HG03064 (cell line): ENCODE results near the gene MTPN.

Experiments
- ATAC-seq: cut with Tn5 transposase; IDR thresholded peaks from one replicate; pipeline ENCODE4 v1.9.1; 2021; ENCODE audit warnings: low read depth; ENCODE audit not compliant: unreplicated experiment

Gene MTPN

DNA sequence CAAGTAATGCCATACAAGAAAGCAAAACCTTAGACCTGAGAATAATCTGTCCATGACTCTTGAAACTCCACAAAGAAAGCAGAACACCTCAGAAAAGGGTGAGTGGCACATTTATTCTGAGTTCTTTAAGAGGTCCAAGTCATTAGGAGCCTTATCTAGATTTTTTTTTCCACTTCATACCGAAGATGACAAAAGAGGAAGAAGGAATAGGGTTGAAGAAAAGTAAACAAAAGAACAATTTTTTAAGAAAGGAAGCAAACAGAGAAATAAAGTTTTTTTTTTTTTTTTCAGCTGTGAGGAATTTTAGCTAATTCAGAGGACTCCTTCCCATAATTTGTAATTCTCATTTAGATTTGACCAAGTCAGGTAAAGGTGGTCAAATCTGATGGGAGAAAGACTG is 13.1 kb upstream of the MTPN start:
- no peak for ATAC-seq

DNA sequence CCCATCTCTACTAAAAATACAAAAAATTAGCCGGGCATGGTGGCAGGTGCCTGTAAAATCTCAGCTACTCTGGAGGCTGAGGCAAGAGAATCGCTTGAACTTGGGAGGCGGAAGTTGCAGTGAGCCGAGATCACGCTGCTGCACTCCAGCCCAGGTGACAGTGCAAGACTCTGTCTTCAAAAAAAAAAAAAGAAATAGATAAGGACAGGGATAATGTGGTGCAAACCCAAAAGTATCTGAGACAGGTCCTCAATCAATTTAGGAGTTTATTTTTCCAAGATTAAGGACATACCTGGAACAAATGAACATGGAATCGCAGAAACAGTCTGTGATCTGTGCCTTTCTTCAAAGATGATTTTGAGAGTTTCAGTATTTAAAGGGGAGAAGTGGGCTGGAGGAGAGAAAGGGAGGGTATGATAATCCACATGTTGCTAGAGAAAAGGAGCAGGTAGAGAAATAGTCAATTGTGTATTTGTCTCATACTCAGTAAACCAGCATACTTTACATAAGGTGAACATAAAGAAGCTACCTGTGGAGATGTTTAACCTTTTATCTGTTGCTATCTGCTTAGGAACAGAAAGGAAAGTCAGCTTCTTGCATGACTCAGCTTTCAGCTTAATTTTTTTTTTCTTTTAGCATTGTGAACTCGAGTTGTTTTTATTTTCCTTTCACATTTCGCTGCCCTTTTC is 4.9 kb upstream of the MTPN start:
- no peak for ATAC-seq

DNA sequence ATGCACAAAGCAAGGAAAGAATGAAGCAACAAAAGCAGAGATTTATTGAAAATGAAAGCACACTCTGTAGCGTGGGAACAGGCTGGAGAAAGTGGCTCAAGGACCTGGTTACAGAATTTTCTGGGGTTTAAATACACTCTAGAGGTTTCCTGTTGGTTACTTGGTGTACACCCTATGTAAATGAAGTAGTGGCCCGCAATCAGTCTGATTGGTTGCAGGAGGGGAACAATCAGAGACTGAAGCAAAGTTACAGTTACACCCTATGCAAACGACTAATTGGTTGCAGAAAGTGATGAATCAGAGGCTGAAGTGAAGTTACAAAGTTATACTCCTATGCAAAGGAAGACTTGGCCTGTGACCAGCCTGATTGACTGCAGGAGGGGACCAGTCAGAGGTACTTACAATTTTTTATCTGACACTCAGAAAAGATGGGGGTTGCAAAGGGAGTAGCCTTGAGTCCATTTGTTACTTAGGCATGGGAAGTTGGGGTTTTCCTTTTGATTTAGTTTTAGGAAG is 3.6 kb upstream of the MTPN start:
- ATAC-seq, result peak; percentile 58

DNA sequence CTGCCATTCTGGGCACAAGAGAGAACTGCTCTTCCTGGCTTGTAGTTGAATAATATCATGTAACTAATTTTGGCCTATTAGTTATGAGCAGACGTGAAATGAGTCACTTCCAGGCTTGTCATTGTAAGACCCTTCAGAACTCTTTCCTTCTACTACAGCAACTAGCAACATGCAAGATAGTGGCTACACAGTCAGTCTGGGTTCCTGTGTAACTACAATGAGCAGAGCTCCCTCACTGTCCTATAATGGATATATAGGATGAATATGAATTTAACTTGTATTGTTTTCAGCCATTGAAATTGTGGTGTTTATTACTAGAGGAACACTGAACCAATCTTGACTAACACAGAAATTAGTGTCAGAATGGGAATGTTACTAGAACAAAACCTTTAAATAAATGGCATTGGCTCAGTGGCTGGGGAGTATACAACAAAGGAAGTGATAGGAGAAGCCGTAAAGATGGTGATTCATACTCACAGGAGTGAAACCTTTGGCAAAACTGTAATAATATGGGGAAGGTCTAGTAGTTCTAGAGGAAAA is 2.9 kb upstream of the MTPN start:
- ATAC-seq, result no peak

DNA sequence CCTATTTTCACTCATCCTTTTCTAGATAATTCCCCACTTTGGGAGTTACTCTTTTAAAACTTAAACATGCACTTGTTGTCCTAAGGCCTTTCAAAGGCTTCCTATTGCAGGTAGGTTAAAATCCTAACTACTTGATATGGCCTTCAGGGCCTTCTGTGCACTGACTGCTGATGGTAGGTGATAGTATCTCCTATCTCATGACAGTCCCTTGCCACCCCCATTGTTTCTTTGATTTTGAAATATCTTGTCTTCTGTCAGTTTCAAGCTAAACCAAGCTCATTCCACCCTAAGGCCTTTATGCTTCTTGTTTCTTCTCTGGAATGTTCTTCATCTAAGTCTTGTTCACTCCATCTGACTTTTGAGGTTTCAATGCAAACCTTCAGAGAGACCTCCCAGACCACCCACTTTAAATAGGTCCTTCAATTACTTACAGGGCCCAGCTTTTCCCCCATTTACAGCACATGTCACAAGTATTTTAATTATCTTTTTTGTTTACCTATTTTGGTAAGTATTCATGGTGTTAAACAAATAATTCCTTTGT is 2.4 kb upstream of the MTPN start:
- no peak for ATAC-seq

DNA sequence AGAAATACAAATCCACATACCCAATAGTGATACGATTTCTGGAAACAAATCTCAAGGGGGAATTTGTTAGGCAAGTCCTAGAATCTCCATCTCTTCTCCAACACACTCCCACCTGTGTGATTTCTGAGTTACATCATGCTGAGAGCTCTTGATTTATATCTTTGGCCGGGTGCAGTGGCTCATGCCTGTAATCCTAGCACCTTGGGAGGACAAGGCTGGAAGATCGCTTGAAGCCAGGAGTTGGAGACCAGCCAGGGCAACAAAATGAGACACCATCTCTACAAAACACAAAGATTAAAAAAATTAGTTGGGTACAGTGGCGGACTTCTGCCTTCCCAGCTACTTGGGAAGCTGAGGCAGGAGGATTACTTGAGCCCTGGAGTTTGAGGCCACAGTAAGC is 1.5 kb upstream of the MTPN start:
- ATAC-seq, result no peak

DNA sequence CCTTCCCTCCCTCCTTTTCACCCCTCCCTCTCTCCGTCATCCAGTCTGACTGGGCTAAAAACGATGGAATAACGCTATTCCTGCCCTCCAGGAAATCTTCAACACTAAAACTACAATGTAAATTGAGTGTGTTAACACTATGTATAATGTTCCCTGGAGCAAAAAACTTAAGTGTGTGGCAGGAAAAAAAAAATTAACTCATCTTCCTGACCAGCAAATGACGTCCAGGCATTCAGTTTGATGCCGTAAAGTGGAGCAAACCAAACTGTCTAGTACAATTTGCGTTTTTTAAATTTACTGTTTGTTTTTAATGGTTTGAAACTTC is 545 bp upstream of the MTPN start:
- ATAC-seq, result no peak

DNA sequence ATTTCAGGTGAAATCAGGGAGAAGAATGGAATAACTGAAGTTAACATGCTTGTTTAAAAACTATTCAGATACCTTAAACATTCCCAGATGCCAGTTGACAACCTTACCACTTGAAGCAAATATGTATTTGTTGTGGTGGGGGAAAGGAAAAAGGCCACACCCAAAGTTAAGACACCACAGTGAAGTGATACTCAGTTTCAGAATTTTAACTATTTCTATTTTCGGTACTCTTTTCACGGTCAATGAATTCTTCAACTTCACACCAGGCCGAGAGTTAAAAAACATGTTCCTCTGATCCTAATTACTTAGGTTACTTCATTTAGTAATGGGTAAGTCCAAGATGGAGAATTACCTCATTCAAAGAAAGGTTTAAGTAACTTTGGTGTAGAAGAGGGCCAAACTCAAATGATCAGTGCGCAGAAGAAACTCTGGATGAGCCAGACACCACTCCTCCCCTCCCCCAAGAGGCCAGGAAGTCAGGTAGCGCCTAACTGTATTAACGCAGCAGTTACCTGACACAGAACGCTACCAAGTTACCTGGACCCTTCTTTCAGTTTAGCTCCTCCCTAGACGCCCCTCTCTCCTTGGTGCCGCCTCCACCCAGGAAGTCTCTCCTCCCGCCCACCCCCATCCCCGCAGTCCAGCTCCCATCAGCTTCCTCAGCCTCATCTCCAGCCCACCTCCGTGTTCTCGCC is 700 bp downstream of the MTPN start:
- ATAC-seq, result peak; percentile 28

DNA sequence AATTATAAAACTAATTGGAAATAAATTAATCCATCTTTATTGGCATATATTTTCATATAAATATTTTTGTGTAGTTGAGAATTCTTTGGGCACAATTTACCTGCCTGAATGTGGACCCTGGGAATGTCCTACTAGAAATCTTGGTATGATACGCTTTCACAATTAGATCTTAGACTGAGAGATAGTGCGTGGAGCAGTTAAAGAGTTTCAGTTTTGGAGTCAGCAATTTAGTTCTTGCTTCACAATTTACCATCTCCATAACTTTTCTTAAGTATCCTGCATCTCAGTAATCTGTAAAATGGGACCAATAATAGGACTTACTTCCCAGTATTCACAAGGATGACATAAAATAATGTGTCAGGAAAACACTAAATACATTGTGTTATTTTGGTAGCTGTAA is 2.0 kb downstream of the MTPN start:
- no peak for ATAC-seq

DNA sequence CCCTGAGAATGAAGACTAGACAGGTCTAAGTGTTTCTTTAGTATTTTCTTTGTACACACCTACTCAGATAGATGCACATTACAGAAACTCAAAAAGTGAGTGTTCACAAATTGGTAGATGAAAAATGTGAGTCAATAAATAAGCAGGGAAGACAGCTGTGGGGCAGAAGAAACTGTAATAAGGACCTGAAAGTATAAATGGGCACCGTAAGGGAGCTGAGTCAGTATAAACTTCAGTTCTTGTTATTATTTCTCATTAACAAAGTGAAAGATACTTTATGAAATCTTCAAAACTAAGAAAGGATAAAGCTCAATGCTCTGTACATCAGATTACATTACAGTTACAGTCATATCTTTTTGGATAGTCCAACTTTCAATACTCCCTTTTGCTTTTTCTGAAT is 2.5 kb downstream of the MTPN start:
- no peak for ATAC-seq

DNA sequence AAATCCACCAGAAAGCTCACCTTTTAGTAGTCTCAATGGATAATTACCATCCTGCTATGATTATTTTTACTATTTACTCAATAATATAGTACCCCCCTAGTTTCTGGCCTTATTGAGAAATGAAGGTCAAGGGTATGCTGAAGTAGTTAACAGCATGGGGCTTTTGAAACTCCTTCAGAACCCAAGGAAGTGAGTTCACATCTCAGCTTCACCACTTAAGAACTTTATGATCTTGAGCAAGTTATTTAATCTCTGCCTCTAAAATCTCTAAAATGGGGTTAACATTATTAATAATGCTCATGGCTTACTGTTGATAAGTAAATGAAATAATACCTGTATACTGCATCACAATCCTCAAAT is 5.8 kb downstream of the MTPN start:
- ATAC-seq, result no peak

DNA sequence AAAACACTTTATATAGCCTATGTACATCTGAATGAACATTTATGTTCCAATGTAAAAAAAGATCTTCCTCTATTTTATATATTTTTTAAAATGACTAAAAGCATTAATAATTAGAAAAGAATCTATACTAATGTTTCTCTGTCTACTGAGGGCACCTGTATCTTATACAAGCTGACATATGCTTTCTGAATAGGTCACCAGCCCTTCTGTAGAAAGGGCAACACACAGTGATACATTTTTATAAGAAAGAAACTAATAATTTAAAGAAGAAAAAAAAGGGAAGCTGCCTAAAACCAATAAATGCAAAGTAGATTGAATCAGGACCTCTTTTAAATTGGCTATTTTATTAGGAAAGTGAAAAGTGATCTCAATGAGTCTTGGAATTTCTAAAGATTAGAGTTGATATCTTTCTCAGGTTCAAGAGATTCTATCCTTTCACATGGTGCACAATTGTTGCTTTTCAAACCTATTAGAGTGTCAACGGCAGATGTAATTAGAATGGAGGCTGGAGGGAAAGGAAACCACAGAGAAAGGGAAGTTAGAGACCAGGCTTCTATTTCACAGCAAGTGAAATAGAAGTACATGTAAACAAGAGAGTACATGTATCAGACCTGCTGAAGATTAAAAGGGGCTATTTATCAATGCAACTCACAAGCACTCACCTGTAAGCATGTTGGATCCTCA is 6.3 kb downstream of the MTPN start:
- ATAC-seq, result peak; percentile 72

DNA sequence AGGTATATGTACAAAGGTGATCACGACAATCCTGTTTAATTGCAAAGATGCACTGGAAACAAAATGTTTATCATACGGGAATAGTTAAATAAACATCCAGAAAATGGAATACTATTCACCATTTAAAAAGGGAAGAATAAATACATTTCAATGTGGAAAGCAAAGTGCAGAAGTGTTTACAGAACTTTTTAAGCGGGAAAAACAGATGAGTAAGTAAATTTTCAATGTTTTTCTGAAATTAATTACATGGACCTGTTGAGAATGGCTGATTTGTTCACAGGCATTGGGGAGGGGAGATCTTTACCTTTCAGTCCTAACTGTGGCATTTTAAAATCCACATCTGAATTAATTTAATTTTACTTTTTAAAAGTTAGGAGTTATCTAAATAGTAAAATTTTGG is 7.1 kb downstream of the MTPN start:
- ATAC-seq, result no peak

DNA sequence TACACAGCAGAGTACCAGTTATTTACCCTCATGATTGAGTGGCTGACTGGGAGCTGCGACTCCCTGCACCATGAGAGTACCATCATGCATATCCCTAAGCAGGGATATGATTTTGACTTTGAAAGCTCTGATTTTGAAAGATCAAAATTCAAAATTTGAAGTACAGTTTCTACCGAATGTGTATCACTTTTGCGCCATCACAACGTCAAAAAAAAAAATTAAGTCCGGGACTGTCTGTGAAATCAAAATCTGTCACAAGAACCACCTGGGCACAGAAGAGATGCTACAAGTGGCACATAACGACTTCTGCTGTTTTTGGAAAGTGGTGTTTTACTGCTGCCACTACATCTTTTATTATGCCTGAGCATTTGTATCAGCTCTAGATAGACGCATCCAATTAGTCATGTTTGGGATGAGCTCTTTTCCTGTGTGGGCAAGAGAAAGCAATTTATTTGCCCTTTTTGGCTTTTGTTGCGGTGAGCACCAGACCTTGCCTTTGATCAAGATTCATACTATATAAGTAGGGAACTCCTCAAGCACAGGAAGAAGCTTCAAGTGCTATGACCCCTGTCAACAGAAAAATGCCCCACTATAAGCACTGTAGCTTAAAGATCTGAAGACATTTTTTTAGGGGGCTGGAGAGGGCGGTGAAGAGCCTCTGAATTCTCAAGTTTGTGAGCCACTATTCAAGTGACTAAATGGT is 10.7 kb downstream of the MTPN start:
- no peak for ATAC-seq

DNA sequence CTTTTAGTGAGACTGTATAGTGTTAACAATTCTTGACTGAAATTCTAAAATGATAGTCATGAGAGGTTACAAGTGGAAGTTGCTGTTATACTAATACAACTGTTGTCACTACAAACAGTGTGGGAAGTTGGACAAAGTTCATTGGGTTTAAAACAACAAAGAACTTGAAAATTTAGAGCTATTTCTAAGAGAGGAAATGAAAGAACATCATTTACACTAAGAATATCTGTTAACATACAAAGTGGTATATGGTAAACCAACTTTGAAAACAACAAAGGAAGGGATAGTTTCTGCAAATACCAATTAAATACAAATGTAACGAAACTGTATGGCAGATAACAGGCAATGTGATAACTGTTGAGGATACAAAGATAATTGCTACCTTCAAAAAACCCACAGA is 11.6 kb downstream of the MTPN start:
- ATAC-seq, result peak; percentile 56

DNA sequence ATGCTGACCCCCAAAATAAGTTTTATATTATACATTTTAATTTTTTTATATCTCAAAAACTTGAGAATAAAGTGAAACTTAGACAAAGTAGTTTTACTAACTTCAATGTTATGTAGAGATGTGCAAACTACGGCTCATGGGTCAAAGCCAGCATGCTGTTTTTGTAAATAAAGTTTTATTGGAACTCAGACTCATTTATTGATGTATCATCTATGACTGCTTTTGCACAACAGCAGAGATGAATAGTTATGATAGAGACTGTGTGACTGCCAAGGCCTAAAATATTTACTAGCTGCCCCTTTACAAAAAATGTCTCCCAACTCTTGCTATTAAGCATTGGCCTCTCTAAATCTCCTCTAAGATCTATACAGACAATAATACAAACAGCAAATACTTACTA is 12.4 kb downstream of the MTPN start:
- ATAC-seq, result no peak

DNA sequence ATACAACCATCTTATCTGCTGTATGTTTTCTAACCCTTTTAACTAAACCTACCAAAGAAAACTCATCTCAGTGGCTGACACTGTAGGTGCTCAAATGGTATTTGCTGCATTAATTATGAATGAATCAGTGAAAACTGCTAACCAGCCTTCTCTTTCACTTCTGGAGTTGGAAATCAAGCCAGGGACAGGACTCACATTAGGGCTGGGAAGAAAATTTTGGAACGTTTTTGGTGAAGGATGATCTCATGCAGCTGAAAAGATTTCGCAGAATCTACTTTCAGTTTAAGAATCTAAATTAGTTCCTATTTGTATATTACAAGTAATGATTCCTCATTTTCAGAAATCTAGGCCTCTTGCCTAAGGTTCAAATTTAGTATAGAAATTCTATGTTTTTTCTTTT is 12.9 kb downstream of the MTPN start:
- no peak for ATAC-seq

DNA sequence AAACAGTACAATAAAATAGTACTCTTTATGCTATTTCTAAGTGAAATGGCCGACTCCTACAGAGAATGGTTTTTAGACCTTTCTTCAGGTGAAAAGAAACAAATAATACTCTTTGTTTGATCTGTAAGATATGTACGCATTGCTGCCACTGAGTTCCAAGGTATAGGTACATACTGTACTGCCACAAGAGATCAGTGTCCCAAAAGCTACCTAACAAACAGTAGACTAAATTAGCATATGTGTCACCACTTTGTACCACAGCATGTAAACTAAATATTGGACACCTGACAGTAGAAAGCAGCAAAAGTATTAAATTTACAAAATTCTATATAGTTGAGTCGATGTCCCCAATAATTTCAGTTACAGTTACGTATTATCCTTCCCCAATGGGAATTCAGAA is 14.4 kb downstream of the MTPN start:
- no peak for ATAC-seq

DNA sequence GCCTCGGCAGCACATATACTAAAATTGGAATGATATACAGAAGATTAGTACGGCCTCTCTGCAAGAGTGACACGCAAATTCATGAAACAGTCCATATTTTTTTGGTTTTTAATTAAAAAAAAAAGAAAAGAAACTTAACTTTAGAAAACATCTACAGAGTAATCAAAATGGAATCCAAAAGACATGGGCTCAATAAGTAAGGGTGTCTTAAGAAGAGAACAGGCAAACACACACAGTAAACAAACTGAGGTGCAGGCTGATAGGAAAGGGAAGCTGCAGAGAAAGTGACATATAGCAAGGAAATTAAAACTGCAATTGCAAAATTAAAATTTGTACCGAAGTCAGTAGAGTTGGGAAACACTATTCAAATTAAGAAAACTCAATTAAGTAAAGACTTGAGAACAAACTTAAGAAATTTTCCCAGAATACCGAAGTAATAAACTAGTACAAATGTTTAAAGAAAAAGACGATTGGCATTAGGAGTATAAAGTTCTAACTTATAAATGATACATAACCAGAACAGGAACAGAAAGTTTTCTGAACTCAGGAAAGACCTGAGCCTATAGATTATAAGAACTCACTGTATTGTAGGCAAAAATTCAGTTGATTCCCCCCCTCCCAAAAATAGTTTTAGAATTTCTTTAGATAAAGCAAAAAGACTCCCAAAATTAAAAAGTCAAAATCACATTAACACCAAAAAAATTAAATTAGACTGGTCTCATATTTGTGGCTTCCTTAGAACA is 16.3 kb downstream of the MTPN start:
- ATAC-seq, result no peak
